Measurements from ENCODE around the gene CASD1. TPM values are rescaled to one million over a fixed set of nuclear protein-coding genes. Genes with fewer than 3 reads are reported as not detected.

Gene CASD1
- total RNA-seq, 1 donor = 18.7 TPM

DNA sequence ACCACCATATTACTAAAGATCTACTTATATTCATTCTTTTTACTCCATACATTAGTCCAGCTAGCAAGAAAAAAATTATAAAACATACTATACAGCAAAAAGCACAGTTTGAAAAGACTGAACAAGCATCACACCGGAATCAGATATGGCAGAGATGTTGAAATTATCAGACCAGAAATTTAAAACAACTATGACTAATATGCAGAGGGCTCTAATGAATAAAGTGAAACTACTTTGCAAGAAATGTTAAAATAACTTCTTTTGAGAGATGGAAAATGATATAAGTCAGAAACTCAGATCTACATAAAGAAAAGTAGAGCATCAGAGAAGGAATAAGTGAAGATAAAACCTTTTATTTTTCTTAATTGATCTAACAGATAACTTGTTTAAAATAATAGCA is 95.4 kb downstream of the CASD1 start:
- DNase-seq (ENCODE audit: low read depth) = peak; percentile 18
- H3K4me3 ChIP-seq (ENCODE audit: low read depth, low read length) = no peak overlapping the region

More for the DNA sequence above, 95.4 kb downstream of the CASD1 start:
- TF ChIP-seq, protein P1, sequence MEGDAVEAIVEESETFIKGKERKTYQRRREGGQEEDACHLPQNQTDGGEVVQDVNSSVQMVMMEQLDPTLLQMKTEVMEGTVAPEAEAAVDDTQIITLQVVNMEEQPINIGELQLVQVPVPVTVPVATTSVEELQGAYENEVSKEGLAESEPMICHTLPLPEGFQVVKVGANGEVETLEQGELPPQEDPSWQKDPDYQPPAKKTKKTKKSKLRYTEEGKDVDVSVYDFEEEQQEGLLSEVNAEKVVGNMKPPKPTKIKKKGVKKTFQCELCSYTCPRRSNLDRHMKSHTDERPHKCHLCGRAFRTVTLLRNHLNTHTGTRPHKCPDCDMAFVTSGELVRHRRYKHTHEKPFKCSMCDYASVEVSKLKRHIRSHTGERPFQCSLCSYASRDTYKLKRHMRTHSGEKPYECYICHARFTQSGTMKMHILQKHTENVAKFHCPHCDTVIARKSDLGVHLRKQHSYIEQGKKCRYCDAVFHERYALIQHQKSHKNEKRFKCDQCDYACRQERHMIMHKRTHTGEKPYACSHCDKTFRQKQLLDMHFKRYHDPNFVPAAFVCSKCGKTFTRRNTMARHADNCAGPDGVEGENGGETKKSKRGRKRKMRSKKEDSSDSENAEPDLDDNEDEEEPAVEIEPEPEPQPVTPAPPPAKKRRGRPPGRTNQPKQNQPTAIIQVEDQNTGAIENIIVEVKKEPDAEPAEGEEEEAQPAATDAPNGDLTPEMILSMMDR (IDR thresholded peaks at IDR 0.05; ENCODE audit: insufficient read depth, low read length) = no peak

Small RNA genes lying within 50 kb of the gene (small RNA-seq; reads per million reads assigned to genes)
- gene RNU6-1328P = not detected

Other genes starting within 250 kb of the CASD1 start
- gene COL1A2, start 114.9 kb upstream of the CASD1 start, total RNA-seq (ENCODE audit: low replicate concordance) = 4,453 and 32,213 TPM in 2 replicates
- 77.4 and 100 TPM in 2 replicates for gene SGCE, start 146.3 kb downstream of the CASD1 start, total RNA-seq (ENCODE audit: low replicate concordance)

Measured in fibroblast of the aortic adventitia (primary cell).